Loucy (cell line): ENCODE results near the gene OVCH2.

Source experiments
- H2AFZ ChIP-seq: fragments of 200-600 bp; sonication (generic); 2 replicates; pipeline ENCODE4 v1.6.0; 2016; ENCODE audit warnings: antibody characterized with exemption, mild to moderate bottlenecking, low read length, moderate library complexity
- H3F3A ChIP-seq: fragments of 200-600 bp; 2 replicates; pipeline ENCODE4 v1.6.0; 2016; ENCODE audit warnings: antibody characterized with exemption, low read depth, mild to moderate bottlenecking
- H3K27me3 ChIP-seq: fragments of 200-600 bp; sonication (generic); 2 replicates; pipeline ENCODE4 v1.6.1; 2014; ENCODE audit warnings: low read length, mild to moderate bottlenecking; ENCODE audit not compliant: insufficient read depth, poor library complexity, severe bottlenecking
- H3K36me3 ChIP-seq: fragments of 200-600 bp; sonication (generic); 2 replicates; pipeline ENCODE4 v1.6.1; 2016; ENCODE audit warnings: low read length; ENCODE audit not compliant: insufficient read depth
- H3K4me1 ChIP-seq: fragments of 200-600 bp; sonication (generic); 2 replicates; pipeline ENCODE4 v1.5.1; 2014; ENCODE audit warnings: low read length, mild to moderate bottlenecking; ENCODE audit not compliant: insufficient read depth, poor library complexity, severe bottlenecking
- H3K4me2 ChIP-seq: fragments of 200-600 bp; sonication (generic); 2 replicates; pipeline ENCODE4 v1.6.0; 2014; ENCODE audit warnings: antibody characterized with exemption, low read length, low read depth, mild to moderate bottlenecking; ENCODE audit not compliant: poor library complexity, severe bottlenecking
- H3K4me3 ChIP-seq: fragments of 200-600 bp; sonication (generic); 2 replicates; pipeline ENCODE4 v1.5.1; 2014; ENCODE audit warnings: low read length, mild to moderate bottlenecking, mixed read lengths; ENCODE audit not compliant: poor library complexity, severe bottlenecking
- H3K79me2 ChIP-seq: fragments of 200-600 bp; sonication (generic); 2 replicates; pipeline ENCODE4 v1.6.1; 2014; ENCODE audit warnings: low read length; ENCODE audit not compliant: insufficient read depth
- H3K9ac ChIP-seq: fragments of 200-600 bp; sonication (generic); 2 replicates; pipeline ENCODE4 v1.6.0; 2014; ENCODE audit warnings: mild to moderate bottlenecking, low read depth, low read length, moderate library complexity; ENCODE audit not compliant: poor library complexity, severe bottlenecking
- H3K9me2 ChIP-seq: fragments of 200-600 bp; sonication (generic); replicated peaks from 2 replicates; pipeline ENCODE4 v1.6.1; 2016; ENCODE audit warnings: low read depth, low read length, mixed read lengths
- H3K9me3 ChIP-seq: fragments of 200-600 bp; sonication (generic); 2 replicates; pipeline ENCODE4 v1.6.1; 2014; ENCODE audit warnings: mild to moderate bottlenecking, antibody characterized with exemption, low read length, low read depth; ENCODE audit not compliant: insufficient read depth
- H4K20me1 ChIP-seq: fragments of 200-600 bp; sonication (generic); 2 replicates; pipeline ENCODE4 v1.6.0; 2014; ENCODE audit warnings: antibody characterized with exemption, low read length, mild to moderate bottlenecking; ENCODE audit not compliant: insufficient read depth, poor library complexity, severe bottlenecking
- EZH2phosphoT487 ChIP-seq: fragments of 200-600 bp; IDR thresholded peaks from 2 replicates; pipeline ENCODE4 v1.6.1; 2018; ENCODE audit warnings: antibody characterized with exemption, mild to moderate bottlenecking, moderate library complexity, borderline replicate concordance
- TF ChIP-seq, protein P1 (sequence below): fragments of 200-600 bp; sonication (generic); conservative IDR thresholded peaks from 2 replicates; pipeline ENCODE4 v1.5.1; 2014; ENCODE audit warnings: mild to moderate bottlenecking, antibody characterized with exemption, low read length

Gene OVCH2

DNA sequence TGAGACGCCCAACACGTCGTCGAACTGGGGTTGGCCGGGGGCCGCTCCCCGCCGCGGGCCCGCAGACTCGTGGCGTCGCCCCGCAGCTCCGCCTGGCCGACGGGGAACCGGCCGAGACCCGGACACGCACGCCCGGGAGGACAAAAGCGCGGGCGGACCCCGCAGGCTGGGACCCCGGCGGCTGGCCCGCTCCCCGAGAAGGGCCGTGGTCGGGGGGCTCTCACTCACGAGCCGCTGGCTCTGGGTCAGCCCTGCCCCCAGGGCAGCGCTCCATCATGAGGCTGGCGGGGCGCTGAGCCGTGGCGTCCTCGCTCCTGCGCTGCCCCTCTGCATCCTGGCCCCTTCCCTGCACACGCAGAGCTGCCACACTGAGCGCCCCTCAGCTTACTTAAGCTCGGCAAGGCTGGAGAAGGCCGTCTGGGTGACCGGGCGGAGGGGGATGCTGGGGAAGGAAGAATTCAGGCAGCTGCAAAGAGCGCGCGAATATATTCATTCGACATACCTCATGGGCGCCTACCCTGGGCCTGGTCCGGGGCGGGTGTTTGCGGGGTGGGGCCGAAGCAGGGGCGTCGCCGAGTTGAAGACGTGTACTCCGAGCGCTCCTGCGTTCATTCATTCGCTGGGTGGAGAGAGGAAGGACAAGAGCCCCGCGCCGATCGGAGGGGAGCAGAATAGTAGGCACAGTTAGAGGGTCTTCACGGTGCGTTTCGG is 32.4 kb downstream of the OVCH2 start:
- no peak overlapping the region for H3K4me2 ChIP-seq
- H3F3A ChIP-seq, result no peaks in the 10 kb centered on the region
- no peaks in the 10 kb centered on the region for H3K36me3 ChIP-seq
- no peaks in the 10 kb centered on the region for H3K79me2 ChIP-seq
- no peaks in the 10 kb centered on the region for H4K20me1 ChIP-seq
- H3K9ac ChIP-seq, result no peak overlapping the region
- no peaks in the 10 kb centered on the region for H3K9me2 ChIP-seq
- no peak overlapping the region for H2AFZ ChIP-seq
- TF ChIP-seq, protein P1, sequence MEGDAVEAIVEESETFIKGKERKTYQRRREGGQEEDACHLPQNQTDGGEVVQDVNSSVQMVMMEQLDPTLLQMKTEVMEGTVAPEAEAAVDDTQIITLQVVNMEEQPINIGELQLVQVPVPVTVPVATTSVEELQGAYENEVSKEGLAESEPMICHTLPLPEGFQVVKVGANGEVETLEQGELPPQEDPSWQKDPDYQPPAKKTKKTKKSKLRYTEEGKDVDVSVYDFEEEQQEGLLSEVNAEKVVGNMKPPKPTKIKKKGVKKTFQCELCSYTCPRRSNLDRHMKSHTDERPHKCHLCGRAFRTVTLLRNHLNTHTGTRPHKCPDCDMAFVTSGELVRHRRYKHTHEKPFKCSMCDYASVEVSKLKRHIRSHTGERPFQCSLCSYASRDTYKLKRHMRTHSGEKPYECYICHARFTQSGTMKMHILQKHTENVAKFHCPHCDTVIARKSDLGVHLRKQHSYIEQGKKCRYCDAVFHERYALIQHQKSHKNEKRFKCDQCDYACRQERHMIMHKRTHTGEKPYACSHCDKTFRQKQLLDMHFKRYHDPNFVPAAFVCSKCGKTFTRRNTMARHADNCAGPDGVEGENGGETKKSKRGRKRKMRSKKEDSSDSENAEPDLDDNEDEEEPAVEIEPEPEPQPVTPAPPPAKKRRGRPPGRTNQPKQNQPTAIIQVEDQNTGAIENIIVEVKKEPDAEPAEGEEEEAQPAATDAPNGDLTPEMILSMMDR, result no peak
- no peak for TF ChIP-seq EZH2phosphoT487
- H3K27me3 ChIP-seq, result no peaks in the 10 kb centered on the region
- H3K4me3 ChIP-seq, result no peak overlapping the region
- H3K4me1 ChIP-seq, result no peaks in the 10 kb centered on the region
- H3K9me3 ChIP-seq, result no peaks in the 10 kb centered on the region

- Histone ChIP-seq H3K79me2 (no peaks in the 10 kb centered on the region), H3K4me1 (no peaks in the 10 kb centered on the region), H3K9me3 (no peaks in the 10 kb centered on the region), H3K27me3 (no peaks in the 10 kb centered on the region), H3K9ac (no peak within 1 kb of the TSS), H4K20me1 (no peaks in the 10 kb centered on the region), H3K4me2 (no peak within 1 kb of the TSS), H3K36me3 (no peaks in the 10 kb centered on the region), H3K9me2 (no peaks in the 10 kb centered on the region), H3K4me3 (no peak within 1 kb of the TSS), H2AFZ (no peak within 1 kb of the TSS), H3F3A (no peaks in the 10 kb centered on the region)
- no peak for TF ChIP-seq EZH2phosphoT487
- TF ChIP-seq, protein P1, result no peak
Measured at GRCh38 chr11:7672960-7673723, 33.1 kb downstream of the OVCH2 start, which contains the start of gene CYB5R2. Gene CYB5R2 (minus strand): TSS chr11:7673500. CDS start chr11:7672825, 675 bp downstream.

DNA sequence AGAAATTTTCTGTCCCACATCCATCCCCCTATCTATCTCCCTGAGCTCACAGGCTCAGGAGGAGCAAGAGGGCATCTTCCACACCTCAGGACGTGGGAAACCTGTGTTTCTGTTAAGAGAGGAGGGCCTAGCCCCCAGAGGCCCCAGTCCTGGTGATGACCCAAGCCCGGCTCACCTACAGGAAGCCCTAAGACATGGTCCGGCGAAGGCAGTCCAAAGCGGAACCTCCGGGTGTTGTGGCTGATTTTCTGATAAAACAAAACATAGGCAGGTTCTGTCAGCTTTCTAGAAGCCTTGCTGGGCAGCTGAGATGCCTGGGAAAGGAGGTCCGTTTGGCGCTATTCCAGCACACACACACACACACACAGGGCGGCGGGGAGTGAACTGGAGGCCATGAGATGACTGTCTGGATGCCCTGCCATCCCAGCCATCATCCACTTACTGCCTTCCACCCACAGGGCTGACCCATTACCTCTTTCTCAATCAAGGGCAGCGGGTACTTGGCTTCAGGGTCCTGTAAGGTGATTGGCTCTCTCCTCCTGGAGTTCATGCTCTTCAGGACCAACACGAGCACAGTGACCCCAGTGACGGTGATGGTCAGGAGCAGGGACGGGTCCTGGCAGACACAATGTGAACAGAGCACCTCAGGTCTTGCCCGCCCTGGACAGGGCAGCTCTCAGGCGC is 33.9 kb downstream of the OVCH2 start:
- H3K9ac ChIP-seq, result no peak overlapping the region
- H3K4me2 ChIP-seq, result no peak overlapping the region
- no peaks in the 10 kb centered on the region for H4K20me1 ChIP-seq
- no peaks in the 10 kb centered on the region for H3K9me2 ChIP-seq
- H3K9me3 ChIP-seq, result no peaks in the 10 kb centered on the region
- no peaks in the 10 kb centered on the region for H3K27me3 ChIP-seq
- H2AFZ ChIP-seq, result no peak overlapping the region
- no peaks in the 10 kb centered on the region for H3F3A ChIP-seq
- no peak for TF ChIP-seq EZH2phosphoT487
- TF ChIP-seq, protein P1, result no peak
- no peak overlapping the region for H3K4me3 ChIP-seq
- no peaks in the 10 kb centered on the region for H3K79me2 ChIP-seq
- no peaks in the 10 kb centered on the region for H3K4me1 ChIP-seq
- no peaks in the 10 kb centered on the region for H3K36me3 ChIP-seq
